Right cardiac atrium (tissue), 5 donors: Measurements from ENCODE around the gene DZIP1. TPM values are rescaled to one million over a fixed set of nuclear protein-coding genes. Genes with fewer than 3 reads are reported as not detected.
"Not testable (repeated sequence)": the region's sequence is repeated elsewhere in the genome, so short reads cannot be mapped to it uniquely, and the experiment has no call there.

Source experiments
- ATAC-seq, 2 donors: fragments of 200-7000 bp; cut with Tn5 transposase; one replicate each; pipeline versions ENCODE4 v1.8.0 to v1.9.1; 2020; ENCODE audit warnings: moderate library complexity in 2 of 2, mild to moderate bottlenecking in 1 of 2
- DNase-seq, 3 donors: peaks; one replicate each; pipeline ENCODE4 v3.0.0-alpha.2; 2020
- H3K27ac ChIP-seq: one replicate; pipeline ENCODE4 v1.5.1; 2013; ENCODE audit warnings: mild to moderate bottlenecking, low read length, control low read depth, moderate library complexity
- H3K27me3 ChIP-seq: one replicate; pipeline ENCODE4 v1.6.1; 2013; ENCODE audit not compliant: control insufficient read depth, insufficient read depth
- H3K4me1 ChIP-seq: one replicate; pipeline ENCODE4 v1.6.1; 2013; ENCODE audit warnings: low read length; ENCODE audit not compliant: control insufficient read depth, insufficient read depth
- H3K4me3 ChIP-seq: one replicate; pipeline ENCODE4 v1.5.1; 2013; ENCODE audit warnings: low read length, control low read depth
- H3K9me3 ChIP-seq: one replicate; pipeline ENCODE4 v1.6.1; 2013; ENCODE audit warnings: low read length; ENCODE audit not compliant: control insufficient read depth
- WGBS: extraction: QIAGEN DNeasy Blood & Tissue Kit; methylation state at CpG from one replicate; pipeline ENCODE4 v1.1.7; 2013; 5-methylcytosine and 5-hydroxymethylcytosine counted together
- intact Hi-C, 4 donors: fragments of 100-400 bp; cut with DNase I; formaldehyde crosslinking; loops; one replicate each; pipeline versions ENCODE4 v1.11.0 to v1.14.0; 2022 to 2023
- polyA plus RNA-seq: library from polyadenylated mRNA; stranded (reverse); fragments of 200-250 nt; gene quantifications from one replicate; pipeline ENCODE4 v1.2.3, GENCODE V29; 2013
- total RNA-seq, 4 donors: library from RNA; stranded (reverse); fragmentation: NEBNext Ultra II Directional; extraction: Animal tissue kit (Norgen Biotek cat#: 25700); gene quantifications; one replicate each; pipeline ENCODE4 v1.2.1, GENCODE V29; 2021
- donor health status: healthy with polysubstance abuse.
- donor health status: DM: no; HTN: yes; CAD: no.
- donor health status: DM: no; HTN: no; CAD: no.
- donor health status: DM: no; HTN: yes; CAD: no; lungs with severe emphysema.
- donor health status: DM: yes; HTN: yes; CAD: no.

DZIP1 gene
- total and polyA plus RNA-seq, 5 donors, result 3.4 to 6.9 (median 6.3) TPM

GRCh38 chr13:95565758-95566157 lies 78.7 kb downstream of the DZIP1 start:
- H3K27me3 ChIP-seq, ATAC-seq, DNase-seq, H3K4me1 ChIP-seq, H3K27ac ChIP-seq, H3K4me3 ChIP-seq, intact Hi-C loops, H3K9me3 ChIP-seq: not testable (repeated sequence)
- 97% methylated on average over 1 of the region's 1 CpG for WGBS

GRCh38 chr13:95564733-95565291 lies 79.7 kb downstream of the DZIP1 start:
- DNase-seq (no peak), ATAC-seq (peak in 1 of 2 donors; percentile 28)
- Histone ChIP-seq H3K9me3 (no peaks in the 10 kb centered on the region), H3K27ac (no peak overlapping the region), H3K4me3 (no peak overlapping the region), H3K4me1 (no peaks in the 10 kb centered on the region), H3K27me3 (no peaks in the 10 kb centered on the region)
- intact Hi-C loops, result no loop called here
- 50% methylated on average over 5 of the region's 5 CpGs for WGBS

GRCh38 chr13:95564091-95564490 lies 80.4 kb downstream of the DZIP1 start:
- H3K27me3 ChIP-seq, result no peaks in the 10 kb centered on the region
- intact Hi-C loops, result no loop called here
- DNase-seq, result no peak
- WGBS, result 71% methylated on average over 3 of the region's 3 CpGs
- no peak for ATAC-seq
- no peak overlapping the region for H3K27ac ChIP-seq
- no peaks in the 10 kb centered on the region for H3K9me3 ChIP-seq
- no peaks in the 10 kb centered on the region for H3K4me1 ChIP-seq
- no peak overlapping the region for H3K4me3 ChIP-seq

- no peaks in the 10 kb centered on the region for H3K9me3 ChIP-seq
- DNase-seq, result no peak
- no peak overlapping the region for H3K4me3 ChIP-seq
- no peak for ATAC-seq
- intact Hi-C loops, result no loop called here
- H3K27me3 ChIP-seq, result no peaks in the 10 kb centered on the region
- H3K27ac ChIP-seq, result no peak overlapping the region
- 78% methylated on average over 6 of the region's 6 CpGs for WGBS
- H3K4me1 ChIP-seq, result no peaks in the 10 kb centered on the region
Measured at GRCh38 chr13:95560387-95560786, 84.1 kb downstream of the DZIP1 start.

GRCh38 chr13:95559100-95559499 lies 85.4 kb downstream of the DZIP1 start:
- no peaks in the 10 kb centered on the region for H3K27me3 ChIP-seq
- DNase-seq (no peak), ATAC-seq (no peak)
- H3K4me1 ChIP-seq, result no peaks in the 10 kb centered on the region
- H3K9me3 ChIP-seq, result no peaks in the 10 kb centered on the region
- WGBS, result 77% methylated on average over 6 of the region's 6 CpGs
- no peak overlapping the region for H3K27ac ChIP-seq
- H3K4me3 ChIP-seq, result no peak overlapping the region
- intact Hi-C loops, result no loop called here

GRCh38 chr13:95557013-95557412 lies 87.5 kb downstream of the DZIP1 start:
- no peaks in the 10 kb centered on the region for H3K4me1 ChIP-seq
- no peak overlapping the region for H3K27ac ChIP-seq
- DNase-seq (no peak), ATAC-seq (no peak)
- intact Hi-C loops, result no loop called here
- H3K9me3 ChIP-seq, result no peaks in the 10 kb centered on the region
- H3K4me3 ChIP-seq, result no peak overlapping the region
- no peaks in the 10 kb centered on the region for H3K27me3 ChIP-seq

- 42% methylated on average over 29 of the region's 29 CpGs for WGBS
- intact Hi-C loops, result no loop called here
- H3K4me3 ChIP-seq, result peak overlapping the region; percentile 33
Measured at GRCh38 chr13:95553581-95554385, 90.7 kb downstream of the DZIP1 start.

GRCh38 chr13:95552539-95553441 lies 91.7 kb downstream of the DZIP1 start, which contains the start of gene CLDN10:
Gene CLDN10, plus strand, starts transcription at chr13:95552720. Its CDS starts 34 bp downstream, at chr13:95552754.
- WGBS, result 2% methylated on average over 70 of the region's 70 CpGs
- intact Hi-C loops, result no loop called here
- ATAC-seq (peak; percentile 50), DNase-seq (peak in 2 of 3 donors; percentile 33 to 50)
- peak within 1 kb of the TSS; percentile 33 for H3K4me3 ChIP-seq
- no peaks in the 10 kb centered on the region for H3K4me1 ChIP-seq
- H3K9me3 ChIP-seq, result no peaks in the 10 kb centered on the region
- no peak within 1 kb of the TSS for H3K27ac ChIP-seq
- H3K27me3 ChIP-seq, result peaks cover 3% of the 10 kb centered on the region

More at GRCh38 chr13:95553581-95554385, 90.7 kb downstream of the DZIP1 start:
- Histone ChIP-seq H3K27ac (no peak overlapping the region), H3K9me3 (no peaks in the 10 kb centered on the region), H3K4me1 (no peaks in the 10 kb centered on the region), H3K27me3 (no peaks in the 10 kb centered on the region)
- peak in 1 of 3 donors; percentile 33 for DNase-seq
- ATAC-seq, result peak in 1 of 2 donors; percentile 41

GRCh38 chr13:95552208-95552538 lies 92.3 kb downstream of the DZIP1 start:
- H3K27ac ChIP-seq, result no peak overlapping the region
- peak in 1 of 3 donors; percentile 11 for DNase-seq
- intact Hi-C loops, result no loop called here
- no peak for ATAC-seq
- 19% methylated on average over 17 of the region's 17 CpGs for WGBS
- H3K4me3 ChIP-seq, result peak overlapping the region; percentile 33
- H3K27me3 ChIP-seq, result peaks cover 6% of the 10 kb centered on the region
- no peaks in the 10 kb centered on the region for H3K4me1 ChIP-seq
- no peaks in the 10 kb centered on the region for H3K9me3 ChIP-seq

- WGBS, result 44% methylated on average over 6 of the region's 6 CpGs
- H3K9me3 ChIP-seq, result no peaks in the 10 kb centered on the region
- H3K27me3 ChIP-seq, result peaks cover 6% of the 10 kb centered on the region
- ATAC-seq, result no peak
- H3K27ac ChIP-seq, result no peak overlapping the region
- H3K4me1 ChIP-seq, result no peaks in the 10 kb centered on the region
- intact Hi-C loops, result no loop called here
- DNase-seq, result no peak
- no peak overlapping the region for H3K4me3 ChIP-seq
Measured at GRCh38 chr13:95547531-95548167, 96.9 kb downstream of the DZIP1 start.
